Activated CD4-positive, alpha-beta T cell treated with anti-CD3 and anti-CD28 coated beads, Interleukin-2, Interleukin-4, amounts not matched to agents 100 ng/mL and 50 ng/mL, durations not matched to agents 16 hours and 8 hours (primary cell): Measurements from ENCODE around the gene RSPH10B.
"Not testable (repeated sequence)": the region's sequence is repeated elsewhere in the genome, so short reads cannot be mapped to it uniquely, and the experiment has no call there.

Experiments
- DNase-seq: peaks from one replicate; pipeline ENCODE4 v3.0.0-alpha.2; 2020; ENCODE audit warnings: low spot score

Gene RSPH10B

GRCh38 chr7:5926263-5926870 lies 44.1 kb downstream of the RSPH10B start:
- DNase-seq: not testable (repeated sequence)

GRCh38 chr7:5924630-5925029 lies 45.9 kb downstream of the RSPH10B start:
- not testable (repeated sequence) for DNase-seq

GRCh38 chr7:5924180-5924579 lies 46.3 kb downstream of the RSPH10B start:
- not testable (repeated sequence) for DNase-seq

- DNase-seq: not testable (repeated sequence)
These were observed 54.0 kb downstream of the RSPH10B start for GRCh38 chr7:5916529-5916928.

GRCh38 chr7:5908835-5909234 lies 61.7 kb downstream of the RSPH10B start:
- DNase-seq: not testable (repeated sequence)

GRCh38 chr7:5904726-5905125 lies 65.8 kb downstream of the RSPH10B start:
- DNase-seq: not testable (repeated sequence)

- DNase-seq: not testable (repeated sequence)
These were observed 67.5 kb downstream of the RSPH10B start for GRCh38 chr7:5903002-5903401.

GRCh38 chr7:5898480-5899224 lies 71.8 kb downstream of the RSPH10B start, which contains the start of gene CCZ1:
CCZ1 (plus strand) TSS chr7:5898733; CDS start chr7:5898800, 67 bp downstream.
- peak; percentile 42 for DNase-seq

- DNase-seq: not testable (repeated sequence)
These were observed 73.0 kb downstream of the RSPH10B start for GRCh38 chr7:5897369-5897919.

- DNase-seq: no peak
These were observed 78.0 kb downstream of the RSPH10B start for GRCh38 chr7:5892498-5892897.

GRCh38 chr7:5890244-5890643 lies 80.2 kb downstream of the RSPH10B start:
- not testable (repeated sequence) for DNase-seq

- not testable (repeated sequence) for DNase-seq
These were observed 82.5 kb downstream of the RSPH10B start for GRCh38 chr7:5888021-5888420.

GRCh38 chr7:5884431-5884830 lies 86.1 kb downstream of the RSPH10B start:
- not testable (repeated sequence) for DNase-seq

GRCh38 chr7:5880106-5880505 lies 90.4 kb downstream of the RSPH10B start:
- not testable (repeated sequence) for DNase-seq

- DNase-seq: not testable (repeated sequence)
These were observed 90.9 kb downstream of the RSPH10B start for GRCh38 chr7:5879591-5879990.
